ENCODE data around the gene ACSS1.

ACSS1 gene

GRCh38 chr20:25044261-25044560 is 13.7 kb downstream of the ACSS1 start:
- TF ChIP-seq SIN3A (IDR thresholded peaks at IDR 0.05; ENCODE audit: borderline replicate concordance, insufficient read depth, low read length) (no peak), POLR2AphosphoS5 (IDR thresholded peaks at IDR 0.05; ENCODE audit: low read depth, low read length) (no peak), FOXP2 (optimal IDR thresholded peaks at IDR 0.05; ENCODE audit: borderline replicate concordance, extremely low read depth, extremely low read length, insufficient read depth) (no peak), TAF1 (IDR thresholded peaks at IDR 0.05; ENCODE audit: borderline replicate concordance, insufficient read depth, low read length) (no peak), REST (IDR thresholded peaks at IDR 0.05; ENCODE audit: insufficient read depth in 1 of 2, low read depth in 2 of 2, low read length in 2 of 2) (no peak)

GRCh38 chr20:25043499-25044260 is 14.3 kb downstream of the ACSS1 start:
- TF ChIP-seq TAF1 (IDR thresholded peaks at IDR 0.05; ENCODE audit: borderline replicate concordance, insufficient read depth, low read length) (no peak), REST (IDR thresholded peaks at IDR 0.05; ENCODE audit: insufficient read depth in 1 of 2, low read depth in 2 of 2, low read length in 2 of 2) (no peak), POLR2AphosphoS5 (IDR thresholded peaks at IDR 0.05; ENCODE audit: low read depth, low read length) (no peak), SIN3A (IDR thresholded peaks at IDR 0.05; ENCODE audit: borderline replicate concordance, insufficient read depth, low read length) (no peak), FOXP2 (optimal IDR thresholded peaks at IDR 0.05; ENCODE audit: borderline replicate concordance, extremely low read depth, extremely low read length, insufficient read depth) (no peak)

GRCh38 chr20:25042531-25043498 is 15.1 kb downstream of the ACSS1 start:
- TF ChIP-seq POLR2AphosphoS5 (IDR thresholded peaks at IDR 0.05; ENCODE audit: low read depth, low read length) (no peak), FOXP2 (optimal IDR thresholded peaks at IDR 0.05; ENCODE audit: borderline replicate concordance, extremely low read depth, extremely low read length, insufficient read depth) (no peak), SIN3A (IDR thresholded peaks at IDR 0.05; ENCODE audit: borderline replicate concordance, insufficient read depth, low read length) (no peak), TAF1 (IDR thresholded peaks at IDR 0.05; ENCODE audit: borderline replicate concordance, insufficient read depth, low read length) (no peak), REST (IDR thresholded peaks at IDR 0.05; ENCODE audit: insufficient read depth in 1 of 2, low read depth in 2 of 2, low read length in 2 of 2) (no peak)

GRCh38 chr20:25041813-25042530 is 16.0 kb downstream of the ACSS1 start:
- no peak for TF ChIP-seq SIN3A (IDR thresholded peaks at IDR 0.05; ENCODE audit: borderline replicate concordance, insufficient read depth, low read length)
- no peak for TF ChIP-seq REST (IDR thresholded peaks at IDR 0.05; ENCODE audit: insufficient read depth in 1 of 2, low read depth in 2 of 2, low read length in 2 of 2)
- TF ChIP-seq POLR2AphosphoS5 (IDR thresholded peaks at IDR 0.05; ENCODE audit: low read depth, low read length) = no peak
- no peak for TF ChIP-seq FOXP2 (optimal IDR thresholded peaks at IDR 0.05; ENCODE audit: borderline replicate concordance, extremely low read depth, extremely low read length, insufficient read depth)
- no peak for TF ChIP-seq TAF1 (IDR thresholded peaks at IDR 0.05; ENCODE audit: borderline replicate concordance, insufficient read depth, low read length)

All from PFSK-1 (cell line).